ENCODE measurements around the gene PIK3AP1.

DNA sequence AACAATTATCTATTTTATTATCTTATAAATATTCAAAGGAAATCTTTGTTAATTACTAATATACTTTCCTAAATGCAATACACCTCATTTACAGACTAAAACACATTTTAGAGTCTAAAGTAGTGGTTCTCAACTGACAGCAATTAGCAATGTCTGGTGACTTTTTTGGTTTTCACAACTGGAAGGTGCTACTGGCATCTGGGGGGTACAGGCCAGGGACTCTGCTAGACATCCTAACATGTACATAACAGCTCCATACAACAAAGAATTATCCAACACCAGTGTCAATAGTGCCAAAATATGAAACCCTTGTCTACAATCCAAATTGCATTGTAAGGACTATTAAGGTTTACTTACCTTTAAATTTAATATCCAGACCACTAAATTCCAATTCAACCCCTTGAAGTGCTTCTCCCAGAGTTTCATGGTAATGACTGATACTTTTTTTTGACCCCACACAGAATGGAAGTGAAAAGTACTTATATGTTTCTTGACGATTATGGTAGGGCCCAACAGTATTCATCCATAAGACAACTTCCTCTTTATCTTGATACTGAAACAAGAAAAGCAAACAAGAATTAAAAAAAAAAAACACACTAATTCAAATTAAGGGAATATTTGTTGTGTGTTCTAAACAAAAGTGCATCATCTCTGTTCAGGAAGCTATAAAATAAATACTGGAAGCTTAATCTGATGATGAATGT, 143.9 kb downstream of the PIK3AP1 start:
- TF ChIP-seq, protein P1, sequence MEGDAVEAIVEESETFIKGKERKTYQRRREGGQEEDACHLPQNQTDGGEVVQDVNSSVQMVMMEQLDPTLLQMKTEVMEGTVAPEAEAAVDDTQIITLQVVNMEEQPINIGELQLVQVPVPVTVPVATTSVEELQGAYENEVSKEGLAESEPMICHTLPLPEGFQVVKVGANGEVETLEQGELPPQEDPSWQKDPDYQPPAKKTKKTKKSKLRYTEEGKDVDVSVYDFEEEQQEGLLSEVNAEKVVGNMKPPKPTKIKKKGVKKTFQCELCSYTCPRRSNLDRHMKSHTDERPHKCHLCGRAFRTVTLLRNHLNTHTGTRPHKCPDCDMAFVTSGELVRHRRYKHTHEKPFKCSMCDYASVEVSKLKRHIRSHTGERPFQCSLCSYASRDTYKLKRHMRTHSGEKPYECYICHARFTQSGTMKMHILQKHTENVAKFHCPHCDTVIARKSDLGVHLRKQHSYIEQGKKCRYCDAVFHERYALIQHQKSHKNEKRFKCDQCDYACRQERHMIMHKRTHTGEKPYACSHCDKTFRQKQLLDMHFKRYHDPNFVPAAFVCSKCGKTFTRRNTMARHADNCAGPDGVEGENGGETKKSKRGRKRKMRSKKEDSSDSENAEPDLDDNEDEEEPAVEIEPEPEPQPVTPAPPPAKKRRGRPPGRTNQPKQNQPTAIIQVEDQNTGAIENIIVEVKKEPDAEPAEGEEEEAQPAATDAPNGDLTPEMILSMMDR (IDR thresholded peaks at IDR 0.05), result no peak
- TF ChIP-seq EZH2 (IDR thresholded peaks at IDR 0.05), result no peak
